ENCODE results near the gene DMP1.

DMP1 gene

GRCh38 chr4:87631668-87632067 is 18.4 kb upstream of the DMP1 start:
- Histone ChIP-seq H3K9ac (ENCODE audit: low read length) (no peak overlapping the region), H3K4me1 (ENCODE audit: insufficient read depth, low read length, severe bottlenecking) (no peaks in the 10 kb centered on the region), H3F3A (ENCODE audit: insufficient read depth, low read length) (no peaks in the 10 kb centered on the region), H3K9me3 (ENCODE audit: low read length) (no peaks in the 10 kb centered on the region), H3K79me2 (ENCODE audit: insufficient read depth, low read length) (no peaks in the 10 kb centered on the region), H3K4me2 (ENCODE audit: low read length) (no peak overlapping the region), H3K9me2 (ENCODE audit: low read depth, low read length) (no peaks in the 10 kb centered on the region), H3K36me3 (ENCODE audit: insufficient read depth, low read length) (no peaks in the 10 kb centered on the region), H4K20me1 (ENCODE audit: insufficient read depth, low read length) (no peaks in the 10 kb centered on the region), H2AFZ (ENCODE audit: low read length) (no peak overlapping the region), H3K27ac (ENCODE audit: low read depth, low read length, poor library complexity, severe bottlenecking) (no peak overlapping the region), H3K27me3 (ENCODE audit: insufficient read depth, low read length) (no peaks in the 10 kb centered on the region), H3K4me3 (ENCODE audit: low read depth, low read length, poor library complexity, severe bottlenecking) (no peak overlapping the region)
- no peak for TF ChIP-seq EZH2 (IDR thresholded peaks at IDR 0.05; ENCODE audit: borderline replicate concordance, low read length)
- TF ChIP-seq, protein P1, sequence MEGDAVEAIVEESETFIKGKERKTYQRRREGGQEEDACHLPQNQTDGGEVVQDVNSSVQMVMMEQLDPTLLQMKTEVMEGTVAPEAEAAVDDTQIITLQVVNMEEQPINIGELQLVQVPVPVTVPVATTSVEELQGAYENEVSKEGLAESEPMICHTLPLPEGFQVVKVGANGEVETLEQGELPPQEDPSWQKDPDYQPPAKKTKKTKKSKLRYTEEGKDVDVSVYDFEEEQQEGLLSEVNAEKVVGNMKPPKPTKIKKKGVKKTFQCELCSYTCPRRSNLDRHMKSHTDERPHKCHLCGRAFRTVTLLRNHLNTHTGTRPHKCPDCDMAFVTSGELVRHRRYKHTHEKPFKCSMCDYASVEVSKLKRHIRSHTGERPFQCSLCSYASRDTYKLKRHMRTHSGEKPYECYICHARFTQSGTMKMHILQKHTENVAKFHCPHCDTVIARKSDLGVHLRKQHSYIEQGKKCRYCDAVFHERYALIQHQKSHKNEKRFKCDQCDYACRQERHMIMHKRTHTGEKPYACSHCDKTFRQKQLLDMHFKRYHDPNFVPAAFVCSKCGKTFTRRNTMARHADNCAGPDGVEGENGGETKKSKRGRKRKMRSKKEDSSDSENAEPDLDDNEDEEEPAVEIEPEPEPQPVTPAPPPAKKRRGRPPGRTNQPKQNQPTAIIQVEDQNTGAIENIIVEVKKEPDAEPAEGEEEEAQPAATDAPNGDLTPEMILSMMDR (IDR thresholded peaks at IDR 0.05; ENCODE audit: low read length) = no peak

GRCh38 chr4:87632469-87632868 is 17.6 kb upstream of the DMP1 start:
- no peaks in the 10 kb centered on the region for H3K9me3 ChIP-seq (ENCODE audit: low read length)
- H3K4me1 ChIP-seq (ENCODE audit: insufficient read depth, low read length, severe bottlenecking) = no peaks in the 10 kb centered on the region
- no peaks in the 10 kb centered on the region for H3K27me3 ChIP-seq (ENCODE audit: insufficient read depth, low read length)
- H2AFZ ChIP-seq (ENCODE audit: low read length) = no peak overlapping the region
- no peaks in the 10 kb centered on the region for H4K20me1 ChIP-seq (ENCODE audit: insufficient read depth, low read length)
- no peak overlapping the region for H3K4me3 ChIP-seq (ENCODE audit: low read depth, low read length, poor library complexity, severe bottlenecking)
- H3K9me2 ChIP-seq (ENCODE audit: low read depth, low read length) = no peaks in the 10 kb centered on the region
- no peak overlapping the region for H3K4me2 ChIP-seq (ENCODE audit: low read length)
- TF ChIP-seq, protein P1 (IDR thresholded peaks at IDR 0.05; ENCODE audit: low read length) = no peak
- TF ChIP-seq EZH2 (IDR thresholded peaks at IDR 0.05; ENCODE audit: borderline replicate concordance, low read length) = no peak
- no peak overlapping the region for H3K9ac ChIP-seq (ENCODE audit: low read length)
- no peaks in the 10 kb centered on the region for H3K36me3 ChIP-seq (ENCODE audit: insufficient read depth, low read length)
- no peaks in the 10 kb centered on the region for H3F3A ChIP-seq (ENCODE audit: insufficient read depth, low read length)
- H3K27ac ChIP-seq (ENCODE audit: low read depth, low read length, poor library complexity, severe bottlenecking) = no peak overlapping the region
- no peaks in the 10 kb centered on the region for H3K79me2 ChIP-seq (ENCODE audit: insufficient read depth, low read length)

GRCh38 chr4:87633243-87633642 is 16.8 kb upstream of the DMP1 start:
- H3K4me1 ChIP-seq (ENCODE audit: insufficient read depth, low read length, severe bottlenecking) = no peaks in the 10 kb centered on the region
- no peaks in the 10 kb centered on the region for H3K79me2 ChIP-seq (ENCODE audit: insufficient read depth, low read length)
- no peak overlapping the region for H3K27ac ChIP-seq (ENCODE audit: low read depth, low read length, poor library complexity, severe bottlenecking)
- H3K4me3 ChIP-seq (ENCODE audit: low read depth, low read length, poor library complexity, severe bottlenecking) = no peak overlapping the region
- H3K9ac ChIP-seq (ENCODE audit: low read length) = no peak overlapping the region
- H3K27me3 ChIP-seq (ENCODE audit: insufficient read depth, low read length) = no peaks in the 10 kb centered on the region
- no peaks in the 10 kb centered on the region for H3F3A ChIP-seq (ENCODE audit: insufficient read depth, low read length)
- H4K20me1 ChIP-seq (ENCODE audit: insufficient read depth, low read length) = no peaks in the 10 kb centered on the region
- H3K9me3 ChIP-seq (ENCODE audit: low read length) = no peaks in the 10 kb centered on the region
- no peak overlapping the region for H2AFZ ChIP-seq (ENCODE audit: low read length)
- TF ChIP-seq, protein P1 (IDR thresholded peaks at IDR 0.05; ENCODE audit: low read length) = no peak
- TF ChIP-seq EZH2 (IDR thresholded peaks at IDR 0.05; ENCODE audit: borderline replicate concordance, low read length) = no peak
- no peaks in the 10 kb centered on the region for H3K9me2 ChIP-seq (ENCODE audit: low read depth, low read length)
- H3K4me2 ChIP-seq (ENCODE audit: low read length) = no peak overlapping the region
- no peaks in the 10 kb centered on the region for H3K36me3 ChIP-seq (ENCODE audit: insufficient read depth, low read length)

Data from OCI-LY1 (cell line).